DOHH2 (cell line): ENCODE data around the gene PSMA8.
"Not testable (repeated sequence)": the region's sequence is repeated elsewhere in the genome, so short reads cannot be mapped to it uniquely, and the experiment has no call there.

Experiments
- CTCF ChIP-seq: fragments of 200-600 bp; sonication (generic); IDR thresholded peaks from one replicate; pipeline ENCODE4 v1.5.1; 2014; ENCODE audit warnings: antibody characterized with exemption, mild to moderate bottlenecking, low read depth, low read length; ENCODE audit not compliant: poor library complexity, severe bottlenecking
- EZH2phosphoT487 ChIP-seq: fragments of 200-600 bp; sonication (generic); IDR thresholded peaks from 2 replicates; pipeline ENCODE4 v1.6.1; 2017; ENCODE audit warnings: borderline replicate concordance, mild to moderate bottlenecking, antibody characterized with exemption, low read length, moderate library complexity, mixed read lengths

- TF ChIP-seq CTCF, EZH2phosphoT487: not testable (repeated sequence)
These were observed 108.7 kb downstream of the PSMA8 start for GRCh38 chr18:26242392-26242791.
